Measurements from ENCODE around the gene RPL12. TPM values are rescaled to one million over a fixed set of nuclear protein-coding genes. Genes with fewer than 3 reads are reported as not detected.
"Not testable (repeated sequence)": the region's sequence is repeated elsewhere in the genome, so short reads cannot be mapped to it uniquely, and the experiment has no call there.

Gene RPL12
- polyA plus RNA-seq, 1 donor (not counting 4 experiments of a cell fraction or from before 2014, with no cell fraction given), result 2,671 TPM

GRCh38 chr9:127470662-127471061, 19.5 kb upstream of the RPL12 start:
- Histone ChIP-seq H3K79me2 (ENCODE audit: control insufficient read depth, insufficient read depth, low read length) (no peaks in the 10 kb centered on the region), H4K20me1 (ENCODE audit: control insufficient read depth, extremely low read depth, insufficient read depth, low read length) (no peaks in the 10 kb centered on the region), H3K9me1 (ENCODE audit: control insufficient read depth, extremely low read depth, insufficient read depth, low read length) (no peaks in the 10 kb centered on the region), H3K4me3 (ENCODE audit: control insufficient read depth in 2 of 3, extremely low read depth in 1 of 3, insufficient read depth in 2 of 3, low read depth in 1 of 3, low read length in 3 of 3) (no peak overlapping the region), H3K27ac (ENCODE audit: control insufficient read depth, insufficient read depth, low read length) (no peak overlapping the region), H3K4me2 (ENCODE audit: control insufficient read depth, extremely low read depth, insufficient read depth, low read depth, low read length) (no peak overlapping the region), H2AFZ (ENCODE audit: control insufficient read depth, low read length) (no peak overlapping the region), H3K36me3 (ENCODE audit: control insufficient read depth in 2 of 2, extremely low read depth in 1 of 2, insufficient read depth in 2 of 2, low read length in 2 of 2) (peaks cover 8 to 14% of the 10 kb centered on the region in 2 experiments), H3K4me1 (ENCODE audit: control insufficient read depth, extremely low read depth, insufficient read depth, low read length) (no peaks in the 10 kb centered on the region), H3K27me3 (ENCODE audit: control insufficient read depth, extremely low read depth, insufficient read depth, low read length) (no peaks in the 10 kb centered on the region), H3K9me3 (ENCODE audit: control insufficient read depth, low read depth, low read length) (no peaks in the 10 kb centered on the region), H3K9ac (ENCODE audit: control insufficient read depth, extremely low read depth, insufficient read depth, low read length) (no peak overlapping the region)
- DNase-seq (ENCODE audit: low read depth, low spot score) (no peak), FAIRE-seq (no peak)
- TF ChIP-seq CTCF (optimal IDR thresholded peaks at IDR 0.05 in 1 of 3, IDR thresholded peaks at IDR 0.05 in 1 of 3, conservative IDR thresholded peaks at IDR 0.05 in 1 of 3; ENCODE audit: extremely low read depth in 1 of 3, insufficient read depth in 2 of 3, low read length in 3 of 3) (no peak), EZH2 (IDR thresholded peaks at IDR 0.05; ENCODE audit: low read length) (no peak)
- dilution Hi-C loops (cut with MboI; ENCODE audit: extremely low pct_ligation_motif_present, low sequenced_read_pairs), result no loop called here

- no peaks in the 10 kb centered on the region for H3K4me1 ChIP-seq (ENCODE audit: control insufficient read depth, extremely low read depth, insufficient read depth, low read length)
- no peak overlapping the region for H3K4me2 ChIP-seq (ENCODE audit: control insufficient read depth, extremely low read depth, insufficient read depth, low read depth, low read length)
- no peaks in the 10 kb centered on the region for H3K27me3 ChIP-seq (ENCODE audit: control insufficient read depth, extremely low read depth, insufficient read depth, low read length)
- no peak overlapping the region for H2AFZ ChIP-seq (ENCODE audit: control insufficient read depth, low read length)
- no peak overlapping the region for H3K27ac ChIP-seq (ENCODE audit: control insufficient read depth, insufficient read depth, low read length)
- no peaks in the 10 kb centered on the region for H4K20me1 ChIP-seq (ENCODE audit: control insufficient read depth, extremely low read depth, insufficient read depth, low read length)
- no peaks in the 10 kb centered on the region for H3K9me1 ChIP-seq (ENCODE audit: control insufficient read depth, extremely low read depth, insufficient read depth, low read length)
- H3K79me2 ChIP-seq (ENCODE audit: control insufficient read depth, insufficient read depth, low read length), result no peaks in the 10 kb centered on the region
- no peak for FAIRE-seq
- no peaks in the 10 kb centered on the region for H3K9me3 ChIP-seq (ENCODE audit: control insufficient read depth, low read depth, low read length)
- no peak for DNase-seq (ENCODE audit: low read depth, low spot score)
- dilution Hi-C loops (cut with MboI; ENCODE audit: extremely low pct_ligation_motif_present, low sequenced_read_pairs), result no loop called here
- no peak overlapping the region for H3K4me3 ChIP-seq (ENCODE audit: control insufficient read depth in 2 of 3, extremely low read depth in 1 of 3, insufficient read depth in 2 of 3, low read depth in 1 of 3, low read length in 3 of 3)
- no peak overlapping the region for H3K9ac ChIP-seq (ENCODE audit: control insufficient read depth, extremely low read depth, insufficient read depth, low read length)
- peaks cover under 1 to 18% of the 10 kb centered on the region in 2 experiments for H3K36me3 ChIP-seq (ENCODE audit: control insufficient read depth in 2 of 2, extremely low read depth in 1 of 2, insufficient read depth in 2 of 2, low read length in 2 of 2)
- TF ChIP-seq EZH2 (IDR thresholded peaks at IDR 0.05; ENCODE audit: low read length), result no peak
- TF ChIP-seq CTCF (optimal IDR thresholded peaks at IDR 0.05 in 1 of 3, IDR thresholded peaks at IDR 0.05 in 1 of 3, conservative IDR thresholded peaks at IDR 0.05 in 1 of 3; ENCODE audit: extremely low read depth in 1 of 3, insufficient read depth in 2 of 3, low read length in 3 of 3), result no peak
These were observed 16.4 kb upstream of the RPL12 start for GRCh38 chr9:127467621-127468020.

- H4K20me1 ChIP-seq (ENCODE audit: control insufficient read depth, extremely low read depth, insufficient read depth, low read length); H3K79me2 ChIP-seq (ENCODE audit: control insufficient read depth, insufficient read depth, low read length); H3K9me1 ChIP-seq (ENCODE audit: control insufficient read depth, extremely low read depth, insufficient read depth, low read length); H3K9ac ChIP-seq (ENCODE audit: control insufficient read depth, extremely low read depth, insufficient read depth, low read length); H3K27me3 ChIP-seq (ENCODE audit: control insufficient read depth, extremely low read depth, insufficient read depth, low read length); H3K9me3 ChIP-seq (ENCODE audit: control insufficient read depth, low read depth, low read length); H3K27ac ChIP-seq (ENCODE audit: control insufficient read depth, insufficient read depth, low read length); H2AFZ ChIP-seq (ENCODE audit: control insufficient read depth, low read length); dilution Hi-C loops (cut with MboI; ENCODE audit: extremely low pct_ligation_motif_present, low sequenced_read_pairs); H3K4me1 ChIP-seq (ENCODE audit: control insufficient read depth, extremely low read depth, insufficient read depth, low read length); DNase-seq (ENCODE audit: low read depth, low spot score); H3K4me2 ChIP-seq (ENCODE audit: control insufficient read depth, extremely low read depth, insufficient read depth, low read depth, low read length); FAIRE-seq; H3K4me3 ChIP-seq (ENCODE audit: control insufficient read depth in 2 of 3, extremely low read depth in 1 of 3, insufficient read depth in 2 of 3, low read depth in 1 of 3, low read length in 3 of 3): not testable (repeated sequence)
- peaks cover 0 to 25% of the 10 kb centered on the region in 2 experiments for H3K36me3 ChIP-seq (ENCODE audit: control insufficient read depth in 2 of 2, extremely low read depth in 1 of 2, insufficient read depth in 2 of 2, low read length in 2 of 2)
These were observed 15.3 kb upstream of the RPL12 start for GRCh38 chr9:127466407-127466917.
